ENCODE measurements around the gene SART3. TPM values are rescaled to one million over a fixed set of nuclear protein-coding genes. Genes with fewer than 3 reads are reported as not detected.

The SART3 gene
- total and polyA plus RNA-seq, 4 donors: 5.9 to 37.1 (median 23.5) TPM

- 73% methylated on average over 21 of the region's 21 CpGs for WGBS
- no peaks in the 10 kb centered on the region for H3K36me3 ChIP-seq (ENCODE audit: control insufficient read depth in 4 of 4, insufficient read depth in 3 of 4, low read depth in 1 of 4, low read length in 3 of 4)
- H3K9ac ChIP-seq (ENCODE audit: low read depth in 1 of 2, low read length in 2 of 2): no peak overlapping the region
- H3K27ac ChIP-seq (ENCODE audit: low read depth in 1 of 2, low read length in 2 of 2): no peak overlapping the region
- no peaks in the 10 kb centered on the region for H3K9me3 ChIP-seq (ENCODE audit: control insufficient read depth in 4 of 4, low read length in 3 of 4)
- no peaks in the 10 kb centered on the region for H3K4me1 ChIP-seq (ENCODE audit: control insufficient read depth in 4 of 4, insufficient read depth in 4 of 4, low read length in 3 of 4)
- no peak for DNase-seq (ENCODE audit: low spot score)
- H3K27me3 ChIP-seq (ENCODE audit: control insufficient read depth in 4 of 4, insufficient read depth in 4 of 4, low read length in 3 of 4): no peaks in the 10 kb centered on the region
- H3K4me3 ChIP-seq (ENCODE audit: low read depth in 1 of 3, low read length in 3 of 3): no peak overlapping the region
- TF ChIP-seq HNF4A (conservative IDR thresholded peaks at IDR 0.05) (no peak), YY1 (IDR thresholded peaks at IDR 0.05) (no peak), EGR1 (IDR thresholded peaks at IDR 0.05; ENCODE audit: low read depth in 2 of 2) (no peak), NR2F2 (IDR thresholded peaks at IDR 0.05) (no peak), RXRA (IDR thresholded peaks at IDR 0.05) (no peak)
- TF ChIP-seq, protein P1, sequence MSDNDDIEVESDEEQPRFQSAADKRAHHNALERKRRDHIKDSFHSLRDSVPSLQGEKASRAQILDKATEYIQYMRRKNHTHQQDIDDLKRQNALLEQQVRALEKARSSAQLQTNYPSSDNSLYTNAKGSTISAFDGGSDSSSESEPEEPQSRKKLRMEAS (IDR thresholded peaks at IDR 0.05): no peak
- TF ChIP-seq, protein P2, sequence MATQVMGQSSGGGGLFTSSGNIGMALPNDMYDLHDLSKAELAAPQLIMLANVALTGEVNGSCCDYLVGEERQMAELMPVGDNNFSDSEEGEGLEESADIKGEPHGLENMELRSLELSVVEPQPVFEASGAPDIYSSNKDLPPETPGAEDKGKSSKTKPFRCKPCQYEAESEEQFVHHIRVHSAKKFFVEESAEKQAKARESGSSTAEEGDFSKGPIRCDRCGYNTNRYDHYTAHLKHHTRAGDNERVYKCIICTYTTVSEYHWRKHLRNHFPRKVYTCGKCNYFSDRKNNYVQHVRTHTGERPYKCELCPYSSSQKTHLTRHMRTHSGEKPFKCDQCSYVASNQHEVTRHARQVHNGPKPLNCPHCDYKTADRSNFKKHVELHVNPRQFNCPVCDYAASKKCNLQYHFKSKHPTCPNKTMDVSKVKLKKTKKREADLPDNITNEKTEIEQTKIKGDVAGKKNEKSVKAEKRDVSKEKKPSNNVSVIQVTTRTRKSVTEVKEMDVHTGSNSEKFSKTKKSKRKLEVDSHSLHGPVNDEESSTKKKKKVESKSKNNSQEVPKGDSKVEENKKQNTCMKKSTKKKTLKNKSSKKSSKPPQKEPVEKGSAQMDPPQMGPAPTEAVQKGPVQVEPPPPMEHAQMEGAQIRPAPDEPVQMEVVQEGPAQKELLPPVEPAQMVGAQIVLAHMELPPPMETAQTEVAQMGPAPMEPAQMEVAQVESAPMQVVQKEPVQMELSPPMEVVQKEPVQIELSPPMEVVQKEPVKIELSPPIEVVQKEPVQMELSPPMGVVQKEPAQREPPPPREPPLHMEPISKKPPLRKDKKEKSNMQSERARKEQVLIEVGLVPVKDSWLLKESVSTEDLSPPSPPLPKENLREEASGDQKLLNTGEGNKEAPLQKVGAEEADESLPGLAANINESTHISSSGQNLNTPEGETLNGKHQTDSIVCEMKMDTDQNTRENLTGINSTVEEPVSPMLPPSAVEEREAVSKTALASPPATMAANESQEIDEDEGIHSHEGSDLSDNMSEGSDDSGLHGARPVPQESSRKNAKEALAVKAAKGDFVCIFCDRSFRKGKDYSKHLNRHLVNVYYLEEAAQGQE (IDR thresholded peaks at IDR 0.05): no peak
These were observed 48.8 kb upstream of the SART3 start for GRCh38 chr12:108609537-108610335.

DNA sequence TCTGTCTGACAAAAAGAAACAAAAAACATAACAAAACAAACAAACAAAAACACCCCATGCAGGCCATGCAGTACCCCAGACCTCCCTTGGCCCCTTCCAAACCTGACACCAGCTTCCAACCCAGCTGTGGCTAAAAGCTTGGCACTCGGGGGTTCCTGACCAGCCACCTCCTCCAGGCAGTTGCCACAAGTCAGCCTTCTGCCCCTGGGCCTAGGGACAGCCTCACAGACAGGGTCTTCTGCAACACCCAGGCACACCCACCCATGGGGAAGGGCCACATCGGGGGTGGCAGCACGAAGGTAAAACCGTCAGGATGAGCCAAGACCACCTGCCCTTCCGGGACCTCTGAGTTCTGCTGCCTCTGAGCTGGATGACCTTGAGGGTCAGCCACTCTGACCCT lies 47.6 kb upstream of the SART3 start:
- 83% methylated on average over 5 of the region's 5 CpGs for WGBS

More for the DNA sequence above, 47.6 kb upstream of the SART3 start:
- H3K9me3 ChIP-seq (ENCODE audit: control insufficient read depth in 4 of 4, low read length in 3 of 4): no peaks in the 10 kb centered on the region
- DNase-seq (ENCODE audit: low spot score): no peak
- no peak overlapping the region for H3K27ac ChIP-seq (ENCODE audit: low read depth in 1 of 2, low read length in 2 of 2)
- no peak overlapping the region for H3K9ac ChIP-seq (ENCODE audit: low read depth in 1 of 2, low read length in 2 of 2)
- no peak overlapping the region for H3K4me3 ChIP-seq (ENCODE audit: low read depth in 1 of 3, low read length in 3 of 3)
- no peaks in the 10 kb centered on the region for H3K27me3 ChIP-seq (ENCODE audit: control insufficient read depth in 4 of 4, insufficient read depth in 4 of 4, low read length in 3 of 4)
- no peaks in the 10 kb centered on the region for H3K36me3 ChIP-seq (ENCODE audit: control insufficient read depth in 4 of 4, insufficient read depth in 3 of 4, low read depth in 1 of 4, low read length in 3 of 4)
- TF ChIP-seq GABPA (IDR thresholded peaks at IDR 0.05 in 1 of 2, conservative IDR thresholded peaks at IDR 0.05 in 1 of 2) (no peak), NR2F2 (IDR thresholded peaks at IDR 0.05) (no peak), HNF4G (IDR thresholded peaks at IDR 0.05) (no peak), FOXA1 (IDR thresholded peaks at IDR 0.05) (no peak), RXRA (IDR thresholded peaks at IDR 0.05) (no peak), HNF4A (conservative IDR thresholded peaks at IDR 0.05) (no peak), FOXA2 (IDR thresholded peaks at IDR 0.05) (no peak), JUND (IDR thresholded peaks at IDR 0.05) (no peak), RAD21 (IDR thresholded peaks at IDR 0.05) (no peak), CTCF (IDR thresholded peaks at IDR 0.05; ENCODE audit: low read depth, low read length, missing input control) (no peak)
- TF ChIP-seq, protein P2 (IDR thresholded peaks at IDR 0.05): no peak
- TF ChIP-seq, protein P3, sequence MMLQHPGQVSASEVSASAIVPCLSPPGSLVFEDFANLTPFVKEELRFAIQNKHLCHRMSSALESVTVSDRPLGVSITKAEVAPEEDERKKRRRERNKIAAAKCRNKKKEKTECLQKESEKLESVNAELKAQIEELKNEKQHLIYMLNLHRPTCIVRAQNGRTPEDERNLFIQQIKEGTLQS (IDR thresholded peaks at IDR 0.05): no peak
- TF ChIP-seq, protein P4, sequence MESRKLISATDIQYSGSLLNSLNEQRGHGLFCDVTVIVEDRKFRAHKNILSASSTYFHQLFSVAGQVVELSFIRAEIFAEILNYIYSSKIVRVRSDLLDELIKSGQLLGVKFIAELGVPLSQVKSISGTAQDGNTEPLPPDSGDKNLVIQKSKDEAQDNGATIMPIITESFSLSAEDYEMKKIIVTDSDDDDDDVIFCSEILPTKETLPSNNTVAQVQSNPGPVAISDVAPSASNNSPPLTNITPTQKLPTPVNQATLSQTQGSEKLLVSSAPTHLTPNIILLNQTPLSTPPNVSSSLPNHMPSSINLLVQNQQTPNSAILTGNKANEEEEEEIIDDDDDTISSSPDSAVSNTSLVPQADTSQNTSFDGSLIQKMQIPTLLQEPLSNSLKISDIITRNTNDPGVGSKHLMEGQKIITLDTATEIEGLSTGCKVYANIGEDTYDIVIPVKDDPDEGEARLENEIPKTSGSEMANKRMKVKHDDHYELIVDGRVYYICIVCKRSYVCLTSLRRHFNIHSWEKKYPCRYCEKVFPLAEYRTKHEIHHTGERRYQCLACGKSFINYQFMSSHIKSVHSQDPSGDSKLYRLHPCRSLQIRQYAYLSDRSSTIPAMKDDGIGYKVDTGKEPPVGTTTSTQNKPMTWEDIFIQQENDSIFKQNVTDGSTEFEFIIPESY (IDR thresholded peaks at IDR 0.05): no peak
- TF ChIP-seq, protein P1 (IDR thresholded peaks at IDR 0.05): no peak
- H3K4me1 ChIP-seq (ENCODE audit: control insufficient read depth in 4 of 4, insufficient read depth in 4 of 4, low read length in 3 of 4): no peaks in the 10 kb centered on the region

Measured in liver (tissue), 9 donors.